ENCODE results near the gene TAS1R2. TPM values are rescaled to one million over a fixed set of nuclear protein-coding genes. Genes with fewer than 3 reads are reported as not detected.
"Not testable (repeated sequence)": the region's sequence is repeated elsewhere in the genome, so short reads cannot be mapped to it uniquely, and the experiment has no call there.

Gene TAS1R2
- total RNA-seq, 3 donors from 2014 or later, result not detected

DNA sequence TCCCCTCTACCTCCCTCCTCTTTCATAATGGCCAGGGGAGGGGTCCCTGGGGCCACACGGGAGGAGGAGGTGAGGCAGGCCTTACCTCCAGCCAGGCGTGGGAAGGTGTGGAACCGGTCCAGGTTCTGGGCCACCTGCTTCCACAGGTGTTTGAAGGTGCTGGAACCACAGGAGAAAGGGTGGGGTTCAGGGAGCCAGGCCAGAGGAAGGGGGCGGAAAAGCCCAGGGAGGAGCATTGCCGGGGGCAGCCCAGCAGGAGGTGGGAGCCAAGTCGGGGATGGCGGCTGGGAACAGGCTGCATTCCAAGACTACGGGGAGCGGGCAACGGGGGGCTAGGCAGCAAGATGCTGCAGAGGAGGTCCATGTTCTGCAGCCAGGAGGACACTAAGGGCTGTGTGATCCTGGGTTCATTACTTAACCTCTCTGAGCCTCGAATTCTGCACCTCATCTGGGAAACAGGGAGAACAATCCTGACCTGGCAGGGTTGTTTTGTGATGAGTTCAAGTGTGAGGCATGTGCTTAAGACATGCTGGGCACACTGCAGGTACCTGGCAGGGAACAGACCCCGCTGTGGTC lies 19.8 kb upstream of the TAS1R2 start:
- Mint-ChIP-seq H3K36me3 (ENCODE audit: insufficient read depth) (no peaks in the 10 kb centered on the region), H3K4me3 (no peak overlapping the region), H3K27me3 (ENCODE audit: low read depth) (no peaks in the 10 kb centered on the region), H3K4me1 (ENCODE audit: low read depth) (no peaks in the 10 kb centered on the region), H3K9me3 (no peaks in the 10 kb centered on the region)
- DNase-seq (no peak), ATAC-seq (no peak)

DNA sequence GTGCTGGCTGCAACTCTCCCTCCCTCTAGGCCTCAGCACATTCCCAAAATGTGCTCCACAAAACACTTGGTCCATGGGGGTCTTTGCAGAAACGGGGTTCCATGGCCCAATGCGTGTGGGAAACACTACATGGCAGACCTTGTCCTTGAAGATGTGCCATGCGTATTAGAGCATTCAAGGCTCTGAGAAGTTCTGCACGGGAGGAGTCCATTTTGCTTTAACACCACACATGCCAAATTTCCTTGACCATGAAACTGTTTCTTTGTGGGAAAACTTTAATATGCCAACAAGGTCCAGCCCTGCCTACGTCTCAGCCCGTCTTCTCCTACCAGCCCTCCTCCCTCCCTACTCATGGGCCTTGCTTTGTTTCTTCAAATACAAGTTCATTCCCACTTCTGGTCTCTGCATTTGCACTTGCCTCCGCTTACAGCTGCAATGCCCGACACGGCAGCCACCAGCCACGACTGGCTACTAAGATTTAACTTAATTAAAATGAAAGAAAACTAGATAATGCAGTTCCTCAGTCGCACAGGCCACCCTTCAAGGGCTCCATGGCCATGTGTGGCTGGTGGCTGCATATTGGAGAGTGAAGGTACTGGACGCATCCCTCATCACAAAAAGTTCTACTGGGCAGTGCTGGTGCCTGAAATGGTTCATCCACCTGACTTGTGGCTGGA lies 19.2 kb upstream of the TAS1R2 start:
- Mint-ChIP-seq H3K27me3 (ENCODE audit: low read depth) (no peaks in the 10 kb centered on the region), H3K36me3 (ENCODE audit: insufficient read depth) (no peaks in the 10 kb centered on the region), H3K9me3 (no peaks in the 10 kb centered on the region), H3K4me1 (ENCODE audit: low read depth) (no peaks in the 10 kb centered on the region), H3K4me3 (no peak overlapping the region)
- ATAC-seq (no peak), DNase-seq (no peak)

DNA sequence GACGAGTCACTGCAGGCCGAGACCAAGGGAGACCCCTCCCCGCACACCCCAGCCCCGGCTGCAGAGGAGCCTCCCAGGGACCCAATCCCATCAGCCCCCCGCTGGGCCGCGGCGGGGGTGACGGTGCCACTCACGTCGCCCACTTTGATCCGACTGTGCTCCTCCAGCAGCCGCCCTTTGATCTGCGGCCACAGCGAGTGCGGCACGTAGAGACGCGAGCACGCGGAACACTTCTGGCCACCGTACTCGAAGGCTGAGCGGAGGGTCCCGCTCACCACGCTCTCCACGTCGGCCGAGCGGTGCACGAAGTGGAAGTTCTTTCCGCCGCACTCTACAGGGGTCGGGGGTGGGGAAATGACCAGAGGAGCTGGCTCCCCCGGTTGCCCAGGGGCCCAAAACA lies 17.8 kb upstream of the TAS1R2 start:
- no peaks in the 10 kb centered on the region for H3K36me3 Mint-ChIP-seq (ENCODE audit: insufficient read depth)
- ATAC-seq (no peak), DNase-seq (no peak)

DNA sequence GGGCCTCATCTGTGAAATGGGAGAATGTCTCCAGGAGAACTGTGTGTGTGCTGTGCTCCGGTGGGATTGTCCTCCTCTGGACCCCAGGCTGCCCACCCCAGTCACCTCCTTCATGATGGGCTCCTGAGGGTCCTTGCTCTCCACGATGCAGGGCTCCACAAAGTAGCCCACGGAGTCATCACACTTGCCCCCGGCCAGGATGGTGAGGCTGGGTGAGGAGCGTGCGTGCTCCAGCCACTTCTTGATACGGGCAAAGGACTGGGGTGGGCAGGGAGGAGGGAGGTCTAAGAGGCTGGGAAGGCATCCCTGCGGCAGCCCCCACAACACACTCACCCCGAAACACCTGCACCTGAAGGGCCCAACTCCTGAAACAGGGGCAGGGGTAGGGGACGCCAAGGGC lies 16.8 kb upstream of the TAS1R2 start:
- Mint-ChIP-seq H3K4me1 (ENCODE audit: low read depth) (no peaks in the 10 kb centered on the region), H3K27me3 (ENCODE audit: low read depth) (no peaks in the 10 kb centered on the region), H3K9me3 (no peaks in the 10 kb centered on the region), H3K4me3 (no peak overlapping the region), H3K36me3 (ENCODE audit: insufficient read depth) (no peaks in the 10 kb centered on the region)
- no peak for DNase-seq
- no peak for ATAC-seq

More for the DNA sequence above, 17.8 kb upstream of the TAS1R2 start:
- no peak overlapping the region for H3K4me3 Mint-ChIP-seq
- no peaks in the 10 kb centered on the region for H3K27me3 Mint-ChIP-seq (ENCODE audit: low read depth)
- no peaks in the 10 kb centered on the region for H3K4me1 Mint-ChIP-seq (ENCODE audit: low read depth)
- H3K9me3 Mint-ChIP-seq, result no peaks in the 10 kb centered on the region

DNA sequence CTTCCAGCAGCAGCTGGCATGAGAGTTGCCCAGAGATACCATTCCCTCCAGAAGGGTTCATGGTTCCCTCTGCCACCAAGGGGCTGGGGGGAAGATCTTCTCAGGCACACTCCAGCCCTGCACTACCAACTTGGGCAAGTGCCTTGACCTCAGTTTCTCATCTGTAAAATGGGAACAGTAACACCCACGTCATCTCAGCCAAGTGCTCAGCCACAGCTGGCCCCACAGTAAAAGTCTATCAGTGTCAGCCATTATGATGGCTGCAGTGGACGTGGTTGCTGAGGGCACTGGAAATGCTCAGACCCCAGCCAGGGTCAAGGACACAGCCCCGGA lies 16.3 kb upstream of the TAS1R2 start:
- no peak for ATAC-seq

DNA sequence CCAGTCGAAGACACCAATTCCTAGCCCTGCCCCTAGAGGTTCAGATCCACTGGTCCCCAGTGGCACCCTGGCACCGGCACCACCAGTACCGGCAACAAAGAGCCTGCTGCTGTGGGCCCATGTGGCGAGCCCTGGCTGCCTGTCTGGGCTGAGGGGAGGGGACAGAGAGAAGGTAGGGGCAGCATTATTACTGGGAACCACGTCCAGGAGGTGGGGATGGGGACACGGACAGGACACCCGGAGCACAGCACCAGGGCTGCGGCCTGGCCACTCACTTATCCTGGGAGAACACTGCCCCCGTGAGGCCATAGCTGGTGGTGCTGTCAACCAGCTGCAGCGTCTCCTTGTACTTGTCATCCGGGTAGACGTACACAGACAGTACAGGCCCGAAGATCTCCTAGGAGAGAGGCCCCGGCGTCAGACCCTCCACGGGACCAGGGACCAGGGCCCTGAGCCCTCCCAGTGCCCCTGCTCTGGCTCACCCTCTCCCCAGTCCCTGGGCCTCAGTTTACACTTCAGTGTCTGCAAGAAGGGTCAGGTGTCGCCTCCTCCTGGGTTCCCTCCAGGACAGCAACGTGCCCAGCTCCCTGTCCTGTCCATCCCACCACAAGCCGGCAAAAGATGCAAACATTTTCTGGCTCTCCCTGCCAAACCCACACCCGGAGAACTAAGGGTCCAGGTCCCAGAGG lies 15.8 kb upstream of the TAS1R2 start:
- Mint-ChIP-seq H3K9me3 (no peaks in the 10 kb centered on the region), H3K36me3 (ENCODE audit: insufficient read depth) (no peaks in the 10 kb centered on the region), H3K4me1 (ENCODE audit: low read depth) (no peaks in the 10 kb centered on the region), H3K4me3 (no peak overlapping the region), H3K27me3 (ENCODE audit: low read depth) (no peaks in the 10 kb centered on the region)
- ATAC-seq (peak; percentile 76 to 80), DNase-seq (peak; percentile 66)

More for the DNA sequence above, 16.3 kb upstream of the TAS1R2 start:
- DNase-seq, result no peak
- no peaks in the 10 kb centered on the region for H3K27me3 Mint-ChIP-seq (ENCODE audit: low read depth)
- no peaks in the 10 kb centered on the region for H3K9me3 Mint-ChIP-seq
- no peaks in the 10 kb centered on the region for H3K36me3 Mint-ChIP-seq (ENCODE audit: insufficient read depth)
- H3K4me3 Mint-ChIP-seq, result no peak overlapping the region
- H3K4me1 Mint-ChIP-seq (ENCODE audit: low read depth), result no peaks in the 10 kb centered on the region

DNA sequence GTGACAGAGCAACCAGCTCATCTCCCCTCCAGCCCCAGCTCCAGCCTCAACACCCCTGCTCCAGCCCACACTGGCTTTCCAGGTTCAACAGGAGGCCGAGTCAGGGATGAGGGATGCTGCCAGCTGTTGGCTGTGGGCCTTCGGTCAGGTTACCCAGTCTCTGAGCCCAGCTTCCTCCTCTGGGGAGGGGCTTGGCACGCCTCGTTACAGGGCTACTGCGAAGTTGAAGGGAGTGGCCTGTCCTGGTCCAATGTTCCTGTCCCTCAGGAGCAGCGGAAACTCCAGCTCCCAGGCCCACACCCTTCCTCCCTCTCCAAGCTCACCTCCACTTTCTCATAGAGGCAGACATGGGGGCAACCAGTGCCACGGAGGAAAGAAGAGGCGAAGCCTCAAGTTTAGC lies 15.1 kb upstream of the TAS1R2 start:
- H3K4me1 Mint-ChIP-seq (ENCODE audit: low read depth), result no peaks in the 10 kb centered on the region
- no peaks in the 10 kb centered on the region for H3K27me3 Mint-ChIP-seq (ENCODE audit: low read depth)
- no peaks in the 10 kb centered on the region for H3K36me3 Mint-ChIP-seq (ENCODE audit: insufficient read depth)
- H3K9me3 Mint-ChIP-seq, result no peaks in the 10 kb centered on the region
- DNase-seq (no peak), ATAC-seq (no peak)
- H3K4me3 Mint-ChIP-seq, result no peak overlapping the region

DNA sequence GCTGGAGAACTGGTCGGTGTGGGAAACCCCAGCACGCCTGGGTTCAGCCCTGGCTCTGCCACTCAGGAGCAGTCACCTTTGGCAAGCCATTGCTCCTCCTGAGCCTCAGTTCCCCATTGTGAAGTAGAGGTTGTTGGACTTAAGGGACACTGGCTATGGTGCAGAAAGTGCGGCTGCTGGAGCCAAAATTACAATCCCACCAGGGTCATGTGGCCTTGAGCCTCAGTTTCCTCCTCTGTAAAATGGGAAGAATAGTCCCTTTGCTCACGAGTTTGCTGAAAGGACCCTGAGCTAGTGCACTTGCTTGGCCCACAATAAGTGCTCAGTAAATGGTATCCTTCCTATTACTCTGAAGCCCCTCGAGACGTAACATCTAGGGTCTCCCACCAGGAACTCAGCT lies 14.6 kb upstream of the TAS1R2 start:
- no peaks in the 10 kb centered on the region for H3K27me3 Mint-ChIP-seq (ENCODE audit: low read depth)
- H3K9me3 Mint-ChIP-seq, result no peaks in the 10 kb centered on the region
- ATAC-seq, result no peak
- no peaks in the 10 kb centered on the region for H3K36me3 Mint-ChIP-seq (ENCODE audit: insufficient read depth)
- no peaks in the 10 kb centered on the region for H3K4me1 Mint-ChIP-seq (ENCODE audit: low read depth)
- DNase-seq, result no peak
- no peak overlapping the region for H3K4me3 Mint-ChIP-seq

DNA sequence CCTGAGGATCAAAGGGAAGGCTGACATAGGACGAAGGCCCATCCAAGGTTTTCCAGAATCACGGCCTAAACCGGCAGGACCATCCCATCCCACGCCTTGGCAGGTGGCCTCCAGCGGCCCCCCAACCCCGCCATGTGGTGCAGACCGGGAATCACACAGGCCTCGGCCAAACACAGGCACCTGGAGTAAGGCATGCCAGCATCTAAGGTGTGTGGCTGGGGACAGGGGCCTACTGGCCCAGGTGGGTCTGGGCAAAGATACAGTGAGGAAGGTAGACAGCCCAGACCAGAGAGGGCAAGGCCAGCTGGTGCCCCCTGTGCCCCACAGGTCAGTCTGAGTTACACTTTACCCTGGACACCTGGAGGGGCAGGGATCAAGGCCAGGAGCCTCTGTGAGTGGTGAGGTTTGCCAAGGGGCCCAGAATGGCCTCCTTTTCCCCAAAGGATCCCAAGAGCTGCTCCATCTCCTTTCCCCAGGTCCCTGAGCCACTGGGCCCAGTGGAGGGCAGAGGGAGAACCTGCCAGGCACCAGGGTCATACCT lies 12.7 kb upstream of the TAS1R2 start:
- H3K27me3 Mint-ChIP-seq (ENCODE audit: low read depth), result peaks cover 2% of the 10 kb centered on the region

DNA sequence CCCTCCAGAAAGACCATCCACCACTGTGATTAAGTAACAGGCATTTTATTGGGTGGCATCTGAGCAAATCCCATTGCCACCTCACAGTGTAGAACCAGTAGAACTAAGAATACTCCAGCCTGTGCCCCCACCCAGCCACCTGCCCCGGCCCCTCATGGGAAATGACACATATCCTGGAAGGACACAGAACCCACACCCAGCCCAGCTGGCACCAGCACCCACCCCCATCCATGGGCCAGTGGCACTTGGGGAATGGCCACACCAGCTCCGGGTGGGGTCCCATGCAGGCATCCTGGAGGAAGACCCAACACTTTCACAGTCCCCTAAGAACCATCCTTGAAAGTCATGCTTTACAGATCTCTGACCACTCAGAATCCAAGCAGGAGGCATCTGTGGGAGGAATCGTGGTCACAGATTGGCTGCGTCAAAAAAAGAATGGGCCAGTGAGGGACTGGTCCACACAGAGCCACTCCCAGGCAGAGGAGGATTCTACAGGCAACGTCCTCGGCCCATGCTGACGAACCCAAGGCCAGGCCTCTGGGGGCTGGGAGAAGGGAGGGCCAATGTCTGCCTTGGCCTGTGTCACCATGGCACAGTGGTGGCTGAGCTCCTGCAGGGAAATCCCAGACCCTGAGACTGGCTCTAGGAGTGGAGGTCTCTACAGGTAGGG lies 12.1 kb upstream of the TAS1R2 start:
- peaks cover 6% of the 10 kb centered on the region for H3K27me3 Mint-ChIP-seq (ENCODE audit: low read depth)
- no peaks in the 10 kb centered on the region for H3K4me1 Mint-ChIP-seq (ENCODE audit: low read depth)
- no peak overlapping the region for H3K4me3 Mint-ChIP-seq
- H3K9me3 Mint-ChIP-seq, result no peaks in the 10 kb centered on the region
- ATAC-seq (no peak), DNase-seq (no peak)
- no peaks in the 10 kb centered on the region for H3K36me3 Mint-ChIP-seq (ENCODE audit: insufficient read depth)

More for the DNA sequence above, 12.7 kb upstream of the TAS1R2 start:
- ATAC-seq (no peak), DNase-seq (no peak)
- no peaks in the 10 kb centered on the region for H3K36me3 Mint-ChIP-seq (ENCODE audit: insufficient read depth)
- no peaks in the 10 kb centered on the region for H3K4me1 Mint-ChIP-seq (ENCODE audit: low read depth)
- H3K9me3 Mint-ChIP-seq, result no peaks in the 10 kb centered on the region
- no peak overlapping the region for H3K4me3 Mint-ChIP-seq

DNA sequence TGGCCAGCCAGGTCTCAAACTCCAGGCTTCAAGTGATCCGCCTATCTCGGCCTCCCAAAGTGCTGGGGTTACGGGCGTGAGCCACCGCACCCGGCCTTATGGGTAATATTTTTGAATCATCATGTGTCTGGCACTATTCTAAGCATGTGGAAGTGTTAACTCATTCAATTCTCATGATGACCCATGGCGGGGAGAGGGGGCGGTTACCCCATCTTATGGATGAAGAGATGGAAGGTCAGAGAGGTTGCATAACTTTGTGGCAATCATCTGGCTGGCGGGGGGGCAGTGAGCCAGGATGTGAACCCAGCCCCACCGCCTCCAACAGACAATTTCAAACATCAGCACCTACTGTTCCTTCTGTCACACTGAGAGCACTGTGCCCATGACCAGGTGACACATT lies 11.5 kb upstream of the TAS1R2 start:
- Mint-ChIP-seq H3K4me1 (ENCODE audit: low read depth) (no peaks in the 10 kb centered on the region), H3K27me3 (ENCODE audit: low read depth) (peaks cover 9% of the 10 kb centered on the region), H3K4me3 (no peak overlapping the region), H3K36me3 (ENCODE audit: insufficient read depth) (no peaks in the 10 kb centered on the region), H3K9me3 (no peaks in the 10 kb centered on the region)
- DNase-seq (no peak), ATAC-seq (no peak)

DNA sequence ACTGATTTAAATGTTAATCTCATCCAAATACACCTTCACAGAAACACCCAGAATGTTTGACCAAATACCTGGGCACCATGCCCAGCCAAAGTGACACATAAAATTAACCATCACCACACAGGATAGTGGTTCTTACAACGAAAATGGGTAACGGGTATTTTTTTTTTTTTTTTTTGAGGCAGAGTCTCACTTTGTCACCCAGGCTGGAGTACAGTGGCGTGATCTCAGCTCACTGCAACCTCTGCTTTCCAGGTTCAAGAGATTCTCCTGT lies 11.1 kb upstream of the TAS1R2 start:
- not testable (repeated sequence) for H3K4me1 Mint-ChIP-seq (ENCODE audit: low read depth); H3K4me3 Mint-ChIP-seq; H3K36me3 Mint-ChIP-seq (ENCODE audit: insufficient read depth); DNase-seq; H3K9me3 Mint-ChIP-seq; ATAC-seq
- peaks cover 11% of the 10 kb centered on the region for H3K27me3 Mint-ChIP-seq (ENCODE audit: low read depth)

DNA sequence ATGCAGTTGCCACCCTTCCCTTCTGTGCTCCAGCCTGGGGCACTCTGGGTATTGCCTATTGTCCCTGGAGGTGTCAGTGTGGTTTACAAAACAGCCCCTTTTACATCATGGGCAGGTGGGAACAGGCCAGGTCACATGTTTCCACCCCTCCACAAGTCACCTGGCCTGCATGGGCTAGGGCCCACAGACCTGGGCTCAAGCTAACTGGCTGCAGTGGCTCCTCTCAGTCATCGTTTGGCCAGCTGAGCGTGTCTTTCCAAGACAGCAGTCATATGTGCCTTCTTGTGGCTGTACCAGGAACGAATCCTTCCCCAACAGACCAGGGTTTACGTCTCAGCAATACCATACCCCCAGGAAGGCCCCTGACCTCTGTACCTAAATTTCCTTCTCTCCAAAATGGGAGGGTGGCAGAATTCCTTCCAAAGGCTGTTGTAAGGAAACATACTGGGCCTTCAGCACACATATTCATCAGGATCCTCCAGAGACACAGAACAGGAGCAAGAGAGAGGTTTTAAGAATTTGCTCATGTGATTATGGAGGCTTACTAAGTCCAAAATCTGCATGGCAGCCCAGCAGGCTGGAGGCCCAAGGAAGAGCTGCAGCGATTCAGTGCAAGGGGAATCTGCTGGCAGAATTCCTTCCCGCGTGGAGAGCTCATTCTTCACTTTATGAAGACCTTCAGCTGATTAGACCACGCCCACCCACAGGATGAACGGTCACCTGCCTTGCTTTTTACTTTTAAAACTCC lies 10.6 kb upstream of the TAS1R2 start:
- no peaks in the 10 kb centered on the region for H3K36me3 Mint-ChIP-seq (ENCODE audit: insufficient read depth)
- H3K9me3 Mint-ChIP-seq, result no peaks in the 10 kb centered on the region
- no peaks in the 10 kb centered on the region for H3K4me1 Mint-ChIP-seq (ENCODE audit: low read depth)
- peaks cover 12% of the 10 kb centered on the region for H3K27me3 Mint-ChIP-seq (ENCODE audit: low read depth)
- no peak overlapping the region for H3K4me3 Mint-ChIP-seq
- DNase-seq (no peak), ATAC-seq (no peak)

DNA sequence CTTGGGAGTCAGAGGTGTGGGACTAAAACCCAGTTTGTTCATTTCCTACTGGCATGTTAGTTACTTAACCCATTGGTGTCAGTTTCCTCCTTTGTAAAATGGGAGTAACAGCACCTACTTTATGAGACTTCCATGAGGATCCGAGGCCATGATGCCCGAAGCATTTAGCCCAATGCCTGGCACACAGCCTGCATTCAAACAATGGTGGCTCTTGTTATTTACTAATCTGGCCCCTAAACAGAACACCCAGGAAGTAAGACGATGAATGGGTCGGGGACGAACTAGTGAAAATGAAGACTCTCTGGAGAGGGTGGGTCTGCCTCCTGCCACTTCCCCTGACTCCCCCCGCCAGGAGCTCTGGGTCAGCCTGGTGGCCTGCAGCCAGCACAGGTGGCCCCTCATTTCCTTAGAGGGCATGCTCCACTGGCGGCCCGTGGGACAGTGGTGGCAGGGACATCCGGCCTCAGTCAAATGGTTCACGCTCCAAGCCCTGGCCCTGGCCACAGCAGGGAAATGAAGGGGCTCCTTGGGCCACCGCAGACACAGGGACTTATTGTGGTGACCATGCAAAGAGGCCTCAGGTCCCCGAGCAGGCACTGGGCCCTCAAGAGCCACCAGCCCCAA lies 9.5 kb upstream of the TAS1R2 start:
- Mint-ChIP-seq H3K27me3 (ENCODE audit: low read depth) (peaks cover 12% of the 10 kb centered on the region), H3K4me3 (no peak overlapping the region), H3K9me3 (no peaks in the 10 kb centered on the region), H3K4me1 (ENCODE audit: low read depth) (no peaks in the 10 kb centered on the region), H3K36me3 (ENCODE audit: insufficient read depth) (no peaks in the 10 kb centered on the region)
- DNase-seq (no peak), ATAC-seq (no peak)

Measured in activated T-cell treated with anti-CD3 and anti-CD28 coated beads, Interleukin-2, amount 50 U/mL, for 4 hours (primary cell).